ENCODE measurements around the gene USP47.

GRCh38 chr11:11850668-11851067 lies 8.9 kb downstream of the USP47 start:
- TF ChIP-seq EZH2 (IDR thresholded peaks at IDR 0.05), result no peak
- TF ChIP-seq CTCF (IDR thresholded peaks at IDR 0.05), result no peak
- no peak for TF ChIP-seq EZH2phosphoT487 (IDR thresholded peaks at IDR 0.05)

Measured in neural progenitor cell (in vitro differentiated cells).